K562 (cell line): ENCODE data around the gene ANKRD12. TPM values are rescaled to one million over a fixed set of nuclear protein-coding genes. Genes with fewer than 3 reads are reported as not detected.

Source experiments
- ATAC-seq: fragments of 200-7000 bp; cut with Tn5 transposase; 3 replicates; pipeline ENCODE4 v1.9.1; 2020; ENCODE audit warnings: moderate library complexity
- BruUV-seq: library from RNA; stranded (reverse); fragments of 400-500 nt; replicated peaks from 2 replicates; lab custom pipeline; 2021; lab: Mats Ljungman, UMichigan
- CTCF ChIA-PET: fragments of 300-600 bp; formaldehyde crosslinking; extraction: SDS; loops from one replicate; lab custom pipeline; 2021; ENCODE audit warnings: low intra/inter-chr PET ratio; lab: Yijun Ruan, JAX
- POLR2A ChIA-PET: fragments of 300-600, 350-650 bp; sonication (Branson Sonifier 250); formaldehyde crosslinking; extraction: SDS; loops from one replicate; lab custom pipeline; 2021; ENCODE audit warnings: antibody characterized with exemption, inconsistent platforms; lab: Yijun Ruan, JAX
- DNase-seq, 4 experiments: peaks; one replicate each; pipeline versions ENCODE4 v3.0.0 to v3.0.0-alpha.2; 2011 to 2018; ENCODE audit warnings: low spot score in 3 of 4, mixed read lengths in 3 of 4; ENCODE audit errors: extremely low read depth in 1 of 4
- FAIRE-seq: peaks from 2 replicates; lab custom pipeline; 2011; peaks lifted over from hg19 to GRCh38; lab: Jason Lieb, UNC
- H2AFZ ChIP-seq: 2 replicates; pipeline ENCODE4 v1.6.0; 2011; ENCODE audit warnings: low read depth, low read length, control low read depth, inconsistent platforms
- H3K27ac ChIP-seq: fragments of 200-600 bp; 3 replicates; pipeline ENCODE4 v1.8.0; 2011; ENCODE audit warnings: low read depth, mild to moderate bottlenecking, control low read depth, inconsistent platforms, low read length, moderate library complexity, mixed read lengths; ENCODE audit errors: extremely low read depth
- H3K27me3 ChIP-seq, 2 experiments: fragments of 300-600 bp in 1 of 2; 2 replicates in 1 of 2; 3 replicates in 1 of 2; pipeline versions ENCODE4 v1.6.0 to v1.8.0; 2011; ENCODE audit warnings: inconsistent platforms in 2 of 2, low read length in 2 of 2, mild to moderate bottlenecking in 1 of 2, mixed read lengths in 1 of 2, moderate library complexity in 1 of 2; ENCODE audit not compliant: control insufficient read depth in 2 of 2, insufficient read depth in 2 of 2
- H3K36me3 ChIP-seq: fragments of 300-600 bp; 3 replicates; pipeline ENCODE4 v1.8.0; 2011; ENCODE audit warnings: mild to moderate bottlenecking, low read length, inconsistent platforms; ENCODE audit not compliant: control insufficient read depth, insufficient read depth
- H3K4me1 ChIP-seq, 2 experiments: fragments of 200-600 bp in 1 of 2; replicated peaks in 1 of 2; 2 replicates in 1 of 2; 3 replicates in 1 of 2; pipeline versions ENCODE4 v1.5.1 to v1.8.0; 2011; ENCODE audit warnings: inconsistent platforms in 2 of 2, low read length in 2 of 2, mild to moderate bottlenecking in 1 of 2, mixed read lengths in 1 of 2, moderate library complexity in 1 of 2; ENCODE audit not compliant: control insufficient read depth in 2 of 2, insufficient read depth in 2 of 2
- H3K4me2 ChIP-seq: 2 replicates; pipeline ENCODE4 v1.6.1; 2011; ENCODE audit warnings: low read length, control low read depth, inconsistent platforms, mixed read lengths; ENCODE audit not compliant: insufficient read depth
- H3K4me3 ChIP-seq: fragments of 200-600 bp; sonication (generic), shearing (Covaris generic); 2 replicates; pipeline ENCODE4 v1.5.1; 2016; ENCODE audit warnings: control low read depth, inconsistent platforms
- H3K79me2 ChIP-seq: fragments of 200-600 bp; 3 replicates; pipeline ENCODE4 v1.8.0; 2011; ENCODE audit warnings: low read length, inconsistent platforms; ENCODE audit not compliant: control insufficient read depth, insufficient read depth
- H3K9ac ChIP-seq, 2 experiments: 2 replicates each; pipeline versions ENCODE4 v1.6.0 to v1.6.1; 2011; ENCODE audit warnings: low read depth in 2 of 2, low read length in 2 of 2, control low read depth in 1 of 2, inconsistent platforms in 1 of 2, mild to moderate bottlenecking in 1 of 2, mixed read lengths in 1 of 2; ENCODE audit not compliant: insufficient read depth in 1 of 2
- H3K9me1 ChIP-seq: one replicate; pipeline ENCODE4 v1.6.0; 2011; ENCODE audit warnings: inconsistent platforms, mild to moderate bottlenecking, low read length, moderate library complexity; ENCODE audit not compliant: control insufficient read depth, insufficient read depth
- H3K9me3 ChIP-seq: replicated peaks from 2 replicates; pipeline ENCODE4 v1.5.1; 2011; ENCODE audit warnings: low read depth, low read length, inconsistent platforms; ENCODE audit not compliant: control insufficient read depth, insufficient read depth
- H4K20me1 ChIP-seq: replicated peaks from 2 replicates; pipeline ENCODE4 v1.6.1; 2011; ENCODE audit warnings: low read length, inconsistent platforms, mixed read lengths; ENCODE audit not compliant: control insufficient read depth, insufficient read depth
- DMBX1 ChIP-seq: fragments of 250-450 bp; sonication (Bioruptor Pico); IDR thresholded peaks from 2 replicates; pipeline ENCODE4 v1.8.0; 2022; ENCODE audit warnings: inconsistent platforms, mild to moderate bottlenecking, moderate library complexity, borderline replicate concordance
- FOS ChIP-seq: IDR thresholded peaks from 3 replicates; pipeline ENCODE4 v1.6.1; 2011; ENCODE audit not compliant: insufficient read length; ENCODE audit errors: extremely low read depth
- KDM1A ChIP-seq, 2 experiments: fragments of 450-650 bp; IDR thresholded peaks; 2 replicates each; pipeline ENCODE4 v1.6.1; 2016; ENCODE audit warnings: mild to moderate bottlenecking in 2 of 2
- NFIC ChIP-seq: fragments of 450-650 bp; IDR thresholded peaks from 2 replicates; pipeline ENCODE4 v1.6.1; 2017; ENCODE audit warnings: mild to moderate bottlenecking, inconsistent platforms
- POLR2A ChIP-seq: fragments of 450-650 bp; conservative IDR thresholded peaks from 2 replicates; pipeline ENCODE4 v1.6.1; 2016
- POLR2B ChIP-seq: fragments of 450-650 bp; IDR thresholded peaks from 2 replicates; pipeline ENCODE4 v1.6.1; 2018; ENCODE audit warnings: low read depth; ENCODE audit not compliant: partially characterized antibody
- RBM22 ChIP-seq: fragments of 200-400 bp; formaldehyde crosslinking; IDR thresholded peaks from 2 replicates; pipeline ENCODE4 v1.6.1; 2018; ENCODE audit warnings: low read length, low read depth; ENCODE audit not compliant: poor library complexity, severe bottlenecking
- RCOR1 ChIP-seq, 2 experiments: IDR thresholded peaks; 2 replicates each; pipeline ENCODE4 v1.6.1; 2012; ENCODE audit warnings: low read depth in 2 of 2, low read length in 2 of 2, borderline replicate concordance in 1 of 2, improper control_type of control experiment in 1 of 2
- SAFB ChIP-seq: fragments of 200-400 bp; formaldehyde crosslinking; IDR thresholded peaks from 2 replicates; pipeline ENCODE4 v1.6.1; 2017; ENCODE audit warnings: low read depth, low read length, borderline replicate concordance
- ZC3H8 ChIP-seq: fragments of 450-650 bp; IDR thresholded peaks from 2 replicates; pipeline ENCODE4 v1.6.1; 2017
- ZNF699 ChIP-seq: fragments of 250-450 bp; sonication (Bioruptor Pico); IDR thresholded peaks from 2 replicates; pipeline ENCODE4 v1.8.0; 2021; ENCODE audit warnings: mild to moderate bottlenecking, moderate library complexity; ENCODE audit not compliant: insufficient replicate concordance
- WGBS: fragments of 100-300 bp; shearing (Covaris generic); methylation state at CpG from one replicate; pipeline ENCODE4 v1.1.6; 2016; ENCODE audit warnings: low coverage, mixed read lengths; ENCODE audit not compliant: insufficient coverage; ENCODE audit errors: missing lambda C conversion rate; 5-methylcytosine and 5-hydroxymethylcytosine counted together
- in situ Hi-C: fragments of 300-500 bp; cut with MboI; formaldehyde crosslinking; loops from 4 replicates; pipeline ENCODE4 v1.15.0; 2018; ENCODE audit warnings: inconsistent platforms, mixed read lengths
- intact Hi-C: fragments of 100-400 bp; cut with micrococcal nuclease; formaldehyde crosslinking; loops from 2 replicates; pipeline ENCODE4 v1.14.2; 2022
- polyA plus RNA-seq, 8 experiments: library from polyadenylated mRNA; depleted of rRNA in 4 of 8; stranded (reverse) in 5 of 8; unstranded in 3 of 8; fragments of >200 nt; fragmentation: Nextera tagmentation in 2 of 8; fragmentation: Illumina TruSeq in 1 of 8; extraction: Ambion mirVana in 2 of 8; extraction: Trizol in 1 of 8; gene quantifications; 2 replicates each; pipeline versions ENCODE4 v1.2.1 to v1.2.3, GENCODE V29; 2011 to 2014; ENCODE audit warnings: inconsistent platforms in 1 of 8, missing spikeins in 1 of 8
- total RNA-seq, 7 experiments: library from RNA; depleted of rRNA in 6 of 7; stranded (reverse); fragments of >200 nt in 6 of 7; fragmentation: Illumina TruSeq in 2 of 7; extraction: Trizol in 2 of 7; gene quantifications; 2 replicates each; pipeline versions ENCODE4 v1.2.1 to v1.2.3, GENCODE V29; 2011 to 2021; ENCODE audit warnings: low replicate concordance in 1 of 7
- TF ChIP-seq, protein P1 (sequence below): fragments of 250-450 bp; sonication (Bioruptor Pico); IDR thresholded peaks from 2 replicates; pipeline ENCODE4 v1.8.0; 2021; ENCODE audit warnings: borderline replicate concordance, mild to moderate bottlenecking, moderate library complexity; ENCODE audit not compliant: poor library complexity, severe bottlenecking
- TF ChIP-seq, protein P2 (sequence below), 2 experiments: fragments of 450-650 bp; IDR thresholded peaks; 2 replicates each; pipeline ENCODE4 v1.6.1; 2018; ENCODE audit warnings: mild to moderate bottlenecking in 2 of 2, low read depth in 1 of 2; ENCODE audit not compliant: partially characterized antibody in 2 of 2
- TF ChIP-seq, protein P3 (sequence below): fragments of 450-650 bp; formaldehyde crosslinking; IDR thresholded peaks from 2 replicates; pipeline ENCODE4 v1.4.0; 2022; ENCODE audit warnings: missing genetic modification characterization

Gene ANKRD12
- total and polyA plus RNA-seq, 9 of the 15 experiments (the other 6 are each of a cell fraction or from before 2014, with no cell fraction given) = 6.6 to 28.2 (median 16.0) TPM

DNA sequence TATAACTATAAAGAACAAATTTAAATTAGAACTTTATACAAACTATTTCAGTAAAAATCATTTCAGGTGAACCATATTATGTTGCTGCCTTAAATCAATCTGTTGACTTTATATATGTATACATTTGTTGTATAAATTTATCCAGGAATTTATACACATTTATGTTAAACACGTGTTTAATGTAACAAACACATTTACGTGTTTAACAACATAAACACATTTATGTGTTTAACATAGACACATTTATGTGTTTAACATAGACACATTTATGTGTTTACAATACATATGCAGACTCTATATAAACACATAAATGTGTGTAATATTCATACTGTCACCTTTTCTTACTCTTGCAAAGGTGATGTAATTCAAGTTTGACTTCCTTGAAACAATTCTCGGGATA lies 122.6 kb downstream of the ANKRD12 start (continued):
- TF ChIP-seq ZNF699 (CRISPR knock-in tag) = peak; percentile 83
- no peak for TF ChIP-seq ZC3H8
- TF ChIP-seq RBM22 = no peak
- TF ChIP-seq, protein P1, sequence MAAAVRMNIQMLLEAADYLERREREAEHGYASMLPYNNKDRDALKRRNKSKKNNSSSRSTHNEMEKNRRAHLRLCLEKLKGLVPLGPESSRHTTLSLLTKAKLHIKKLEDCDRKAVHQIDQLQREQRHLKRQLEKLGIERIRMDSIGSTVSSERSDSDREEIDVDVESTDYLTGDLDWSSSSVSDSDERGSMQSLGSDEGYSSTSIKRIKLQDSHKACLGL (CRISPR knock-in tag) = peak; percentile 57
- no peak for TF ChIP-seq SAFB
- TF ChIP-seq, all 486 proteins: peak for 56

DNA sequence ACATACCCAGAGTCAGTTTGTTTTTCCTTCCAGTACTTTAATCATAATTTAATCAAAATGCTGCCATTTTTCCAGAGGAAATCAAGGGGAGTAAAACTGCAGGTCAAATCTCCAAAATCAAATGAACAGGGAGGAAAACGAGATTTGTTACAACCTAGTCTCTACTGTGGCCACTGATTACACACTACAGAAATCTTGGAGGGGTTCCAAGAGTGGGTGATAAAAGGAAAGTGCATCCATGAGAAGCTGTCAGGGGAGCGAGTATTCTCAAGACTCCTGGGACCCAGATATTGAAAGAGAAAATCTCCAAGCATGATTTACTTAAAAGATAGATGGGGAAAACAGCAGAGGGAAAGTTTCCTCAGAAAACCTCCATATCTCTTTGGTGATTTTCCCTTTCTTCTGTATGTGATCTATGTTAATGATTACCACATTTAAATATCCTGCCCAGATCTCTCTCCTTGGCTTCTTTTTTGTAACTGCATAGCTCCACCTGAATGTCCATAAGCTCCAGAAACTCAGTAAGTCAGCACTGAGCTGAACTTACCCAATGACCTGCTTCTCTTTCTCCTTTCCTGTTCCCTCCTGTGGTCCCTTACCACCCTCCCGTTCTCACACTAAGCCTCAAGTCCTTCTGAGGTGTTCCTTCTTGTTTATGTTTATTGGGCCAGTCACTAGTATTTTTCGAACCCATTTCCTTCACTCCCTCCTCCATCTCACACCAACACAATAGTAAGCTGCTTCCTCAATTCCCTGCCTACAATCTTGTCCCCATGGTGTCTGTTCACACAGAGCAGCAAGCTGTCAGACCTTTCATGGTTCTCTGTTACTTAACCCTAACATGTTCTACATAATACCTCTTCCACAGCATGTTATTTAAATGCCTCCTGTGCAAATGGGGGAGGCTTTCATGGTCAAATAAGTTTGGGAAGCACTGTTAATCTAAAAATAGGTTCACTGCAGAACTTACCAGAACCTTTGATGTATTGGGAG lies 124.1 kb downstream of the ANKRD12 start:
- Histone ChIP-seq H3K4me2 (no peak overlapping the region), H3K27ac (no peak overlapping the region), H3K36me3 (peaks cover 20% of the 10 kb centered on the region), H3K9me3 (peaks cover 13% of the 10 kb centered on the region), H3K4me3 (no peak overlapping the region), H3K4me1 (no peaks in the 10 kb centered on the region), H3K9me1 (no peaks in the 10 kb centered on the region), H3K27me3 (no peaks in the 10 kb centered on the region), H3K79me2 (no peaks in the 10 kb centered on the region), H3K9ac (no peak overlapping the region), H2AFZ (no peak overlapping the region), H4K20me1 (no peaks in the 10 kb centered on the region)
- WGBS = 71% methylated on average over 4 of the region's 4 CpGs
- DNase-seq = peak in 1 of 4 experiments; percentile 8
- FAIRE-seq = no peak
- in situ Hi-C loops (no loop called here), intact Hi-C loops (no loop called here)
- CTCF ChIA-PET = no interaction called here
- ATAC-seq = no peak
- POLR2A ChIA-PET = interaction anchor here (0.6 to 0.7 kb wide), 2 partner anchors 16 to 18 kb away, joined by 3 read pairs; no protein-coding TSS in a partner anchor
- no TSS peak for BruUV-seq
- TF ChIP-seq POLR2B (peak; percentile 48), FOS (no peak), RCOR1 (IDR thresholded peaks at IDR 0.05; ENCODE audit: borderline replicate concordance in 1 of 2, low read depth in 2 of 2, low read length in 2 of 2) (peak in 1 of 2 experiments; percentile 22; a peak in 1 of 4 replicates), NFIC (peak; percentile 61), POLR2A (0 out of 2 replicates have a peak, but pooled peaks have one; percentile 30), DMBX1 (no peak), KDM1A (IDR thresholded peaks at IDR 0.05) (peak; percentile 71 to 79; a peak in 3 of 4 replicates)
- TF ChIP-seq, protein P2, sequence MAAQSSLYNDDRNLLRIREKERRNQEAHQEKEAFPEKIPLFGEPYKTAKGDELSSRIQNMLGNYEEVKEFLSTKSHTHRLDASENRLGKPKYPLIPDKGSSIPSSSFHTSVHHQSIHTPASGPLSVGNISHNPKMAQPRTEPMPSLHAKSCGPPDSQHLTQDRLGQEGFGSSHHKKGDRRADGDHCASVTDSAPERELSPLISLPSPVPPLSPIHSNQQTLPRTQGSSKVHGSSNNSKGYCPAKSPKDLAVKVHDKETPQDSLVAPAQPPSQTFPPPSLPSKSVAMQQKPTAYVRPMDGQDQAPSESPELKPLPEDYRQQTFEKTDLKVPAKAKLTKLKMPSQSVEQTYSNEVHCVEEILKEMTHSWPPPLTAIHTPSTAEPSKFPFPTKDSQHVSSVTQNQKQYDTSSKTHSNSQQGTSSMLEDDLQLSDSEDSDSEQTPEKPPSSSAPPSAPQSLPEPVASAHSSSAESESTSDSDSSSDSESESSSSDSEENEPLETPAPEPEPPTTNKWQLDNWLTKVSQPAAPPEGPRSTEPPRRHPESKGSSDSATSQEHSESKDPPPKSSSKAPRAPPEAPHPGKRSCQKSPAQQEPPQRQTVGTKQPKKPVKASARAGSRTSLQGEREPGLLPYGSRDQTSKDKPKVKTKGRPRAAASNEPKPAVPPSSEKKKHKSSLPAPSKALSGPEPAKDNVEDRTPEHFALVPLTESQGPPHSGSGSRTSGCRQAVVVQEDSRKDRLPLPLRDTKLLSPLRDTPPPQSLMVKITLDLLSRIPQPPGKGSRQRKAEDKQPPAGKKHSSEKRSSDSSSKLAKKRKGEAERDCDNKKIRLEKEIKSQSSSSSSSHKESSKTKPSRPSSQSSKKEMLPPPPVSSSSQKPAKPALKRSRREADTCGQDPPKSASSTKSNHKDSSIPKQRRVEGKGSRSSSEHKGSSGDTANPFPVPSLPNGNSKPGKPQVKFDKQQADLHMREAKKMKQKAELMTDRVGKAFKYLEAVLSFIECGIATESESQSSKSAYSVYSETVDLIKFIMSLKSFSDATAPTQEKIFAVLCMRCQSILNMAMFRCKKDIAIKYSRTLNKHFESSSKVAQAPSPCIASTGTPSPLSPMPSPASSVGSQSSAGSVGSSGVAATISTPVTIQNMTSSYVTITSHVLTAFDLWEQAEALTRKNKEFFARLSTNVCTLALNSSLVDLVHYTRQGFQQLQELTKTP (IDR thresholded peaks at IDR 0.05; ENCODE audit: low read depth in 1 of 2, partially characterized antibody in 2 of 2) = no peak
- TF ChIP-seq, protein P3, sequence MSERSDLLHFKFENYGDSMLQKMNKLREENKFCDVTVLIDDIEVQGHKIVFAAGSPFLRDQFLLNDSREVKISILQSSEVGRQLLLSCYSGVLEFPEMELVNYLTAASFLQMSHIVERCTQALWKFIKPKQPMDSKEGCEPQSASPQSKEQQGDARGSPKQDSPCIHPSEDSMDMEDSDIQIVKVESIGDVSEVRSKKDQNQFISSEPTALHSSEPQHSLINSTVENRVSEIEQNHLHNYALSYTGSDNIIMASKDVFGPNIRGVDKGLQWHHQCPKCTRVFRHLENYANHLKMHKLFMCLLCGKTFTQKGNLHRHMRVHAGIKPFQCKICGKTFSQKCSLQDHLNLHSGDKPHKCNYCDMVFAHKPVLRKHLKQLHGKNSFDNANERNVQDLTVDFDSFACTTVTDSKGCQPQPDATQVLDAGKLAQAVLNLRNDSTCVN (CRISPR knock-in tag) = 0 out of 2 replicates have a peak, but pooled peaks have one; percentile 11
